ENCODE measurements around the gene MBTPS1. TPM values are rescaled to one million over a fixed set of nuclear protein-coding genes. Genes with fewer than 3 reads are reported as not detected.

The MBTPS1 gene
- total and polyA plus RNA-seq, 10 of the 15 experiments (the other 5 are each of a cell fraction or from before 2014, with no cell fraction given): 1.3 to 43.9 (median 35.2) TPM

- H3K9ac ChIP-seq (ENCODE audit: control insufficient read depth, insufficient read depth, low read length): no peak overlapping the region
- intact Hi-C loops (cut with micrococcal nuclease; ENCODE audit: unreplicated experiment) (no loop called here), in situ Hi-C loops (cut with MboI) (no loop called here)
- H3K79me2 ChIP-seq (ENCODE audit: control insufficient read depth, insufficient read depth, low read length): no peaks in the 10 kb centered on the region
- H3K27me3 ChIP-seq (replicated peaks in 1 of 2; ENCODE audit: control insufficient read depth in 2 of 2, insufficient read depth in 2 of 2, low read length in 1 of 2): no peaks in the 10 kb centered on the region; a peak in 3 of 4 replicates
- no peak overlapping the region for H3K4me2 ChIP-seq (ENCODE audit: control insufficient read depth, insufficient read depth)
- H3K27ac ChIP-seq (ENCODE audit: control insufficient read depth, insufficient read depth): no peak overlapping the region
- CTCF ChIA-PET: interaction anchor here (0.7 kb wide), 1 partner anchor 11 kb away, joined by 3 read pairs; no protein-coding TSS in a partner anchor
- no peak for FAIRE-seq
- SMC1A ChIA-PET (ENCODE audit: uncharacterized antibody, unreplicated experiment): no interaction called here
- no peak overlapping the region for H3K4me3 ChIP-seq
- no peaks in the 10 kb centered on the region for H3K9me3 ChIP-seq (replicated peaks; ENCODE audit: control insufficient read depth, insufficient read depth, low read length)
- POLR2A ChIA-PET: no interaction called here
- no peak for TF ChIP-seq SP1 (IDR thresholded peaks at IDR 0.05; ENCODE audit: low read depth, low read length)
- no peak for TF ChIP-seq RELA (IDR thresholded peaks at IDR 0.05; ENCODE audit: borderline replicate concordance, partially characterized antibody)
- no peak for TF ChIP-seq HSF1 (IDR thresholded peaks at IDR 0.05; ENCODE audit: low read depth, low read length)
- no peak for TF ChIP-seq HCFC1 (IDR thresholded peaks at IDR 0.05; ENCODE audit: low read length)
- TF ChIP-seq CBX5 (IDR thresholded peaks at IDR 0.05; ENCODE audit: low read depth): no peak
- TF ChIP-seq RCOR1 (conservative IDR thresholded peaks at IDR 0.05; ENCODE audit: low read depth, low read length): no peak
- no peak for TF ChIP-seq FOXM1 (IDR thresholded peaks at IDR 0.05; ENCODE audit: low read depth, low read length)
- no peak for TF ChIP-seq KLF5 (IDR thresholded peaks at IDR 0.05; ENCODE audit: partially characterized antibody)
- TF ChIP-seq PKNOX1 (IDR thresholded peaks at IDR 0.05): no peak
- TF ChIP-seq BHLHE40 (IDR thresholded peaks at IDR 0.05; ENCODE audit: borderline replicate concordance in 1 of 2, low read depth in 2 of 2, low read length in 1 of 2): no peak
- DNase-seq (ENCODE audit: low read depth, low spot score): no peak
- H3K4me1 ChIP-seq (ENCODE audit: control insufficient read depth, insufficient read depth, low read length): no peaks in the 10 kb centered on the region
- H2AFZ ChIP-seq (ENCODE audit: control insufficient read depth, low read depth, low read length): no peak overlapping the region
- RAD21 ChIA-PET (ENCODE audit: unreplicated experiment): no interaction called here
- no peaks in the 10 kb centered on the region; a peak in 2 of 4 replicates for H3K36me3 ChIP-seq (ENCODE audit: control insufficient read depth in 2 of 2, insufficient read depth in 2 of 2, low read length in 1 of 2)
- no peaks in the 10 kb centered on the region for H4K20me1 ChIP-seq (ENCODE audit: control insufficient read depth, insufficient read depth)
- 81% methylated on average over 6 of the region's 6 CpGs for WGBS (ENCODE audit: insufficient coverage, insufficient replicate concordance, low lambda C conversion rate, missing lambda C conversion rate)
- ATAC-seq: no peak
- no TSS peak for BruUV-seq (replicated peaks)
Observed at GRCh38 chr16:84047206-84047605, 69.5 kb downstream of the MBTPS1 start.

All from GM12878 (cell line).